ENCODE data around the gene SNIP1.
"Not testable (repeated sequence)": the region's sequence is repeated elsewhere in the genome, so short reads cannot be mapped to it uniquely, and the experiment has no call there.

SNIP1 gene

GRCh38 chr1:37509181-37509580, 44.9 kb downstream of the SNIP1 start:
- DNase-seq: no peak

DNA sequence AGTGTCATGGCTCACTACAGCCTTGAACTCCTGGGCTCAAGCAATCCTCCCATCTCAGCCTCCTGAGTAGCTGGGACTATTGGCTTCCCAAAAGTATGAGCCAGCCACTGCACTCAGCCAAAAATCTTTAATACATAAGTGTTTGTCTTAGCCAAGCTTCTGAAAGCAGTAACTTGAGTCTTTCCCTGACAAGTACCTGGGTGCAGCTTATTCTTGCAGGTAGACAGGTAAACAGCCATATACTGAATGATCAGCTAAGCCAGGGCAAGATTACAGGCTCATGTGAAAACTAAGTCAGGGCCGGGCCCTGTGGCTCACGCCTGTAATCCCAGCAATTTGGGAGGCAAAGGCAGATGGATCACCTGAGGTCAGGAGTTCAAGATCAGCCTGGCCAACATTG, 47.4 kb downstream of the SNIP1 start:
- DNase-seq: no peak

DNA sequence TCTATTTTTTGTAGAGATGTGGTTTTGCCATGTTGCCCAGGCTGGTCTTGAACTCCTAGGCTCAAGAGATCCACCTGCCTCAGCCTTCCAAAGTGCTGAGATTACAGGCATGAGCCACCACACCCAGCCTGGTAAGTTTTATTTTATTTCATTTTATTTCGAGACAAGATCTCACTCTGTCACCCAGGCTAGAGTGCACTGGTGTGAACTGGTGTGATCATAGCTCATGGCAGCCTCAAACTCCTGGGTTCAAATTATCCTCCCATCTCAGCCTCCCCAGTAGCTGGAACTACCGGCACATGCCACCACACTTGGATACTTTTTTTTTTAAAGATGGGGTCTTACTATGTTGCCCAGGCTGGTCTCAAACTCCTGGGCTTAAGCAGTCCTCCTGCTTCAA, 51.3 kb downstream of the SNIP1 start:
- not testable (repeated sequence) for DNase-seq

GRCh38 chr1:37502104-37502503, 52.0 kb downstream of the SNIP1 start:
- DNase-seq: no peak

DNA sequence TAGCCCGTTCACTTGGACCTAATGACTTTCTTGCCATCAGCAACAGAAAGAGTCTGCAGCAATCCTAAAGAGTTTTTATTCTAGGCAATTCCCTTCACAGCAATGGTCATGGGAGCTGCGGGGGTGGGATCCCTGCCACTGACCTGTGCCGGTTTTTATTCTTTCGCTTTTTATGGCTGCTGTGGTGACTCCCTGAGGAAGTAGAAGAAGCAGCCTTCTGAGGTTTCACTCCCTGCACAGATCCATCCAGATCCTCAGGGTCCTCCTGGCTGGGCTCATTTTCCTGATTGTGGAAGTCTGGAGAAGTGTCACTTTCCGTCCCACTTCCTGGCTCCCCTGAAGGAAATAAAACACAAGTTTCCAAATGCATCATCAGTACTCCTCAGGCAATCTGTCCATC, 52.4 kb downstream of the SNIP1 start:
- DNase-seq: no peak

- peak; percentile 2 for DNase-seq
These were observed 55.0 kb downstream of the SNIP1 start for GRCh38 chr1:37498872-37499617.

- peak; percentile 79 for DNase-seq
These were observed 56.3 kb downstream of the SNIP1 start for GRCh38 chr1:37497832-37498231.

GRCh38 chr1:37495875-37496274, 58.2 kb downstream of the SNIP1 start:
- no peak for DNase-seq

GRCh38 chr1:37493336-37494098, 60.6 kb downstream of the SNIP1 start:
- no peak for DNase-seq

DNA sequence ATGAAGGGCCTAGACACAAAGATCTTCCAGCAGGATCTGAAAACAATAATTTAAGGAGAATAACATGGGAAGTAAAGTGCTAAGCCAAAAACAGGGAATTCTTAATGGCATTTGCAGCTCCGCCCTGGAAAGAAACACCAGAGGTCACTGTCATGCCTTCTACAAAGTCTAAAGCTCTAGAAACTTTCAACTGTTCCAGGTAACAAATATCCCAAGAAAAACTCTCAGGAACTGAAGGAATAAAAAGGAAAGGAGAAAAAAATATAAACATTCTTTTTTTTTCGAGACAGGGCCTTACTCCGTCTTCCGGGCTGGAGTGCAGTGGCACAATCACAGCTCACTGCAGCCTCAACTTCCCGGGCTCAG, 66.5 kb downstream of the SNIP1 start:
- DNase-seq: no peak

DNA sequence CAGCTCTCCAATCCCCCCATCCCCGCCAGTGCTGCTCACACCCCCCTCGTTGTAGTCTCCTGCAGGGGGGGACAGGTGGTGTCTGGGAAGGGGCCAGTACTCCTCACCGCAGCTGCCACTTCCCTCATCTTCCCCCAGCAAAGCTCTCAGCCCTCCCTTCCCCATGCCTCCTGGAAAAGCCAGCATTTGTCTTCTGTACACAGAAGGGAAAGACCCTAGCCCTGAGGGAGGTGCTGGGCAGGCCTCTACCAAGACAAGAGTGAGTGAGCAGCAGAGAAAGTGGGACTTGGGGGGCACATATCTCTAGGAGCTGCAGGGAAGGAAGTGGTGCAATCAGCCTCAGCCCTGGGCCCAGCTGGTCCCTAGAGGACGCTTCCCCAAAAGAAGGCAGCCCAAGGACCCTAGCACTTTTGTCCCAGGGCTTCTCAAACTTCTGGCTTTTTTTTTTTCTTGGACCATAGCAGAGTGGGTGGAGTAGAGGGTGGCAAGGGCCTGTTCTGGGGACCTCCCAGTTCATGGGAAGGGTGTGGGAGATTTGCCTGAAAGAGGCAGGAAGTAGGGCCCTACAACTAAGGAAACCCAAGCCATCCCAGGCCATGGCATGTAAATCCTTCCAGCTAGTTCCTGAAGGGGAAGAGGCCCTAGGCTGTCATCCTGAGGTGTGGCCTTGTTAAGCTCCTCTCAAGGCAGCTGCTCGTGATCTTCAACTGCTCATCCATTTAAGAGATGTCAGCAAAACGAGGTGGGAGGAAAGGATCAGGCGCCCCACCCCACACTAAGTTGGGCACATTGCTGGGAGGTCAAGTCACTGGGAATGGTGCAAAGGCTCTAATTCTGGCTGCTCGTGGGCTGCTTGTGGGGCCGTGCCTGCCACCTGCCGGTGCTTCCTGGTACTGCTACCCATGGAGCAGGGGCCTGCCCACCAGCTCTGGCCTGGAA, 67.1 kb downstream of the SNIP1 start:
- peak; percentile 35 for DNase-seq

GRCh38 chr1:37485902-37486679, 68.0 kb downstream of the SNIP1 start:
- DNase-seq: no peak
